Measurements from ENCODE around the gene KRTAP9-3.
"Not testable (repeated sequence)": the region's sequence is repeated elsewhere in the genome, so short reads cannot be mapped to it uniquely, and the experiment has no call there.

KRTAP9-3 gene

DNA sequence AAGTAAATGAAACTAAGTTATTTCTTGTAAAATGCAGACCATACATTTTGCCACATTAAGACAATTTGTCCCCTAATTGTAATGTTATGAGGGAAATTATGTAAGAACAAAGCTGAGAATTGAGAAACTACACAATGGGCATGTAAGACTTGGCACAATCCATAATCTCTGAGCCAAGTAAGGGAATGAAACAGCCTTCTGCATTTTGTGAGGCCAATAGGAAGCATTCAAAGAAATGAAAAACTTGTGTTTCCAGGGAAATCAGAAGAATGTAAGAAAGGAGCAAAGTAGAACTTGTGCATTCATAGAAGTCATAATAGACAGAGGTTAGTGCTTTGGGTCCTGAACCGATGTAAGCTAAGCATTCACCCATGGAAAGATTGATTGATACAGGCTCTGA, 19.0 kb downstream of the KRTAP9-3 start:
- DNase-seq = no peak

DNA sequence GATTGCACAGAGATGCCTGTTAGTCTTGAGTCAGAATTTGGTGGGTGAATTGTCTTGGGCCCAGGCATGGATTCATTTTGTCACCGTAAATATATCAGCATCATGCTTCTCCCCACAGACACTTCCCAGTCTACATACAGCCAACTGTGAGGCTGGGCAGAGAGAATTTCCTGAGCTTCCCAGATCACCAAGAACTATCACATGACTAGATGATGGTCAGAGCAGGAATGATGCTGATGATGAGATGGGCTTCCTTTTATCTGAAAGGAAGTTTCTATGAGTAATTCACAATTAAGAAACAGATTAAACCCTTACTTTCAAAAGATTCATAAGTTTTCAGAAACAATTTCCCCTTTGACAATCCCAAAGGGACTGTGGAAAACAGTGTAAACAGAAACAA, 22.6 kb downstream of the KRTAP9-3 start:
- no peak for DNase-seq

DNA sequence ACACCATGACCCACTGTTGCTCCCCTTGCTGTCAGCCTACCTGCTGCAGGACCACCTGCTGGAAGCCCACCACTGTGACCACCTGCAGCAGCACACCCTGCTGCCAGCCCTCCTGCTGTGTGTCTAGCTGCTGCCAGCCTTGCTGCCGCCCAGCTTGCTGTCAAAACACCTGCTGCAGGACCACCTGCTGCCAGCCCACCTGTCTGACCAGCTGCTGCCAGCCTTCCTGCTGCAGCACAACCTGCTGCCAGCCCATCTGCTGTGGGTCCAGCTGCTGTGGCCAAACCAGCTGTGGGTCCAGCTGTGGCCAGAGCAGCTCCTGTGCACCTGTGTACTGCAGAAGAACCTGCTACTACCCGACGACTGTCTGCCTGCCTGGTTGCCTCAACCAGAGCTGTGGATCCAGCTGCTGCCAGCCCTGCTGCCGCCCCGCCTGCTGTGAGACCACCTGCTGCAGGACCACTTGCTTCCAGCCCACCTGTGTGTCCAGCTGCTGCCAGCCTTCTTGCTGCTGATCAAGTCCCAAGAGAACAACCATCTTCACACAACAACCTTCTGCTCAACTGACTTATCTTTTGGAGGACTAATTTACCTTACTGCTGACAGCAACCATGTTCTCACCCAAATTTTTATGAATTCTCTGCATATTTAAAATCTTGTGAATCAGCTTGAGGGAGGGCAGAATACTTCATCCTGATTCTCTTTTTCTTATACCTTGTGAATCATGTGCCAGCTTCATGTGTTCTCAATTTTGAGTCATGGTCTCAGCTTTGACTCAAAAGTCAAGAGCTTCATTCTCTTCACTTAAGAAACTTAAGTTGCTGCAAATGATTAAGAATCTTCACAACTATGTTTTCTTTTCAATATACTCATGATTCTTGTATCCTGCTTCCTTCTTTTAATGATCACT, 23.4 kb downstream of the KRTAP9-3 start, which contains the start of gene KRTAP9-9:
Gene KRTAP9-9, plus strand, starts transcription at position 4 of the 910 bp plus-strand sequence.
- DNase-seq = not testable (repeated sequence)

DNA sequence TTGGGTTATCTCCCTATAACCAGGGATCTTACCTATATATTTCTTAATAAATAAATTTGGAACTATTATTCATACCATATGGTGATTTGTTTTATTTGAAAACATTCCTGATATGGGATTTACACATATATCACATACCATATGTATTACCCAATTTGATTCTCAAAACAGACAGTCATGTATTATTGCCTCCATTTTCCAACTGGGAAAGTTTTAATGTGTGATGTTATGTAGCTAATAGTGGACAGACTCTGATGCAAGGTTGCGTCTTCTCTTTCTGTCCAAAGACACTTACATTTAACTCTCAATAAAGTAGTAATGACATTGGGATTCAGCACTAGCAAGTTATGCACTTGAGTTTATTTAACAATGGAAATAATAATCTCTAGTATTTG, 24.0 kb downstream of the KRTAP9-3 start:
- no peak for DNase-seq

DNA sequence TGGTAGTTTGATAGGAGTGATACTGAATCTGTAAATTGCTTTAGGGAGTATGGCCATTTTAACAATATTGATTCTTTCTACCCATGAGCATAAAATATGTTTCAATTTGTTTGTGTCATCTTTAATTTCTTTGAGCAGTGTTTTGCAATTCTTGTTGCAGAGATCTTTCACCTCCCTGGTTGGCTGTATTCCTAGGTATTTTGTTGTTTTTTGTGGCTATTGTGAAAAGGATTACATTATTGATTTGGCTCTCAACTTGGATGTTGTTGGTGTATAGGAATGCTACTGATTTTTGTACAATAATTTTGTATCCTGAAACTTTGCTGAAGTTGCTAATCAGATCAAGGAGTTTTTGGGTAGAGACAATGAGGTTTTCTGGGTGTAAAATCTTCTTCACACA, 26.2 kb downstream of the KRTAP9-3 start:
- DNase-seq = no peak

DNA sequence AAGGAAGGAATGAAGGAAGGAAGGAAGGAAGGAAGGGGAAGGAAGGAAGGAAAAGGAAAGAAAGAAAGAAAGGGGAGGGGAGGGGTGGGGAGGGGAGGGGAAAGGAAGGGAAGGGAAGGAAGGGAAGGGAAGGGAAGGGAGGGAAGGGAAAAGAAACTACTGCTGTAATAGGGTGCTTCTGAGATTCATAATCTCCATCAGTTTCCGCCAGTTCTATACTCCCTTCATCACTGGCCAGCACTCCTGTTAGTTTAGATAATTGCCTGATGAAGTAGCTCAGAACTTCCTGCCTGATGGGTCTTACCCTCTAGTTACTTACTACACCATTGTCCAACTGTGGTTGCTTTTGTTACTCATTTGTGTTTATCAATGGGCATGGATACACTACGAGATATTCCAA, 31.0 kb downstream of the KRTAP9-3 start:
- no peak for DNase-seq

DNA sequence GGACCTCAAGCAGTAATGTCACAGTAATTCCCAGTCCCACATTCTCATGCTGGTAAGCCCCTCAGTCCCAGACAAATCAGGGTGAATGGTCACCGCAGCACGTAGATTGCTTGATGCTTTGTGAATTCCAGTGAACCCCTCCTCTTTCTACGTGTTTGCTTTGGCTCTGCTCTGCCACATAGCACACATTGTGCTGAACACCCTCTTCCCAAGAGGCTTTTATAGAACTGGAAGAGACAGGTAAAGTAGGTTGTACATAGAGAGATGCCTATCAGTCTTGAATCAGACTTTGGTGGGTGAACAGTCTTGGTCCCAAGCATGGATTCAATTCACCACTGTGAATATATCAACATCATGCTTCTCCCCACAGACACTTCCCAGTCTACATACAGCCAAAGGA, 32.4 kb downstream of the KRTAP9-3 start:
- no peak for DNase-seq

DNA sequence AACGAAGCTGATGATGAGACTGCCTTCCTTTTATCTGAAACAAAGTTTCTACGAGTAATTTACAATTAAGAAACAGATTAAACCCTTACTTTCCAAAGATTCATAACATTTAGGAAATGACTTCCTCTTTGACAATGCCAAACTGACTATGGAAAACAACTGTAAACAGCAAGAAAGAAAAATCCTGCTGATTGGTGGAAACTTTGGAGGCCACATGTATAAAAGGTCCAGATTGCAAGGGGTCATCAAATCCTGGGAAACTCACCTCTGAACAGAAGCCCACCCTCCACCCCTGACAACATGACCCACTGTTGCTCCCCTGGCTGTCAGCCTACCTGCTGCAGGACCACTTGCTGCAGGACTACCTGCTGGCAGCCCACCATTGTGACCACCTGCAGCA, 32.8 kb downstream of the KRTAP9-3 start, which contains the start of gene KRTAP9-6:
Gene KRTAP9-6, plus strand, starts transcription at position 301 of the 400 bp plus-strand sequence. Its CDS starts 0 bp downstream, at position 301.
- no peak for DNase-seq

DNA sequence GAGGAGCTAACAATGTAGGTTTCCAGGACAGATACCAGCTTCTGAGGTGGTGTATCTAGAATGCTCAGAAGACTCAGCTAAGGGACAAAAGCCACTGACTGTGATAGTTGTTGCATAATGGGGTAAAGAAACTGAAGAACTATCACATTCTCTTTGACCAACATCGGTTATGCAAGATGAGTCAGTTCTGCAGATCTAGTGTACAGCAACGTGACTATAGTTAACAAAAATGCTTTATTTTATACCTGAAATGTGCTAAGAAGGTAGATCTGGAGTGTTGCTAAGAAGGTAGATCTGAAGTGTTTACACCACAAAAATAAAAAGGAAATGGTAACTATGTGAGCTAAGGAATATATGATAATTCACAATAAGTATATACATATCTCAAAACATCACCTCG, 35.5 kb downstream of the KRTAP9-3 start:
- DNase-seq = no peak

DNA sequence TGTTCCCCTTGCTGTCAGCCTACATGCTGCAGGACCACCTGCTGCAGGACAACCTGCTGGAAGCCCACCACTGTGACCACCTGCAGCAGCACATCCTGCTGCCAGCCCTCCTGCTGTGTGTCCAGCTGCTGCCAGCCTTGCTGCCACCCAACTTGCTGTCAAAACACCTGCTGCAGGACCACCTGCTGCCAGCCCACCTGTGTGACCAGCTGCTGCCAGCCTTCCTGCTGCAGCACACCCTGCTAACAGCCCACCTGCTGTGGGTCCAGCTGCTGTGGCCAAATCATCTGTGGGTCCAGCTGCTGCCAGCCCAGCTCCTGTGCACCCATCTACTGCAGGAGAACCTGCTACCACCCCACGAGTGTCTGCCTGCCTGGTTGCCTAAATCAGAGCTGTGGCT, 39.1 kb downstream of the KRTAP9-3 start:
- DNase-seq = not testable (repeated sequence)

DNA sequence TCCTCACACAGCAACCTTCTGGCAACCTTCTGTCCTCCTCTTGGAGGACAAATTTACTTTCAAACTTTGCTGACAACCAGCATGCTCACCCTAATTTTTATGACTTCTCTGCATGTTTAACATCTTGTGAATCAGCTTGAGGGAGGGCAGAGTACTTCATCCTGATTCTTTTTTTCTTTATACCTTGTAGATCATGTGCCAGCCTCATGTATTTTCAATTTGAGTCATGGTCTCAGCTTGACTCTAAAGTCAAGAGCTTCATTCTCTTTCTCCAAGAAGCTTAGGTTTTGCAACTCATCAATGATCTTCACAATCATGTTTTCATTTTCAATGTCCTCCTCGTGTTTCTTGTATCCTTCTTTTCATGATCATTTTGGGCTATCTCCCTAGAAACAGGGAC, 39.6 kb downstream of the KRTAP9-3 start:
- no peak for DNase-seq

DNA sequence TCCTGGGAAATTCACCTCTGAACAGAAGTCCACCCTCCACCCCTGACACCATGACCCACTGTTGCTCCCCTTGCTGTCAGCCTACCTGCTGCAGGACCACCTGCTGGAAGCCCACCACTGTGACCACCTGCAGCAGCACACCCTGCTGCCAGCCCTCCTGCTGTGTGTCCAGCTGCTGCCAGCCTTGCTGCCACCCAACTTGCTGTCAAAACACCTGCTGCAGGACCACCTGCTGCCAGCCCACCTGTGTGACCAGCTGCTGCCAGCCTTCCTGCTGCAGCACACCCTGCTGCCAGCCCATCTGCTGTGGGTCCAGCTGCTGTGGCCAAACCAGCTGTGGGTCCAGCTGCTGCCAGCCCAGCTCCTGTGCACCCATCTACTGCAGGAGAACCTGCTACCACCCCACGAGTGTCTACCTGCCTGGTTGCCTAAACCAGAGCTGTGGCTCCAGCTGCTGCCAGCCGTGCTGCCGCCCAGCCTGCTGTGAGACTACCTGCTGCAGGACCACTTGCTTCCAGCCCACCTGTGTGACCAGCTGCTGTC, 43.5 kb downstream of the KRTAP9-3 start, which contains the start of gene KRTAP9-7:
Gene KRTAP9-7, plus strand, starts transcription at position 51 of the 543 bp plus-strand sequence. Its CDS starts 0 bp downstream, at position 51.
- DNase-seq = not testable (repeated sequence)

DNA sequence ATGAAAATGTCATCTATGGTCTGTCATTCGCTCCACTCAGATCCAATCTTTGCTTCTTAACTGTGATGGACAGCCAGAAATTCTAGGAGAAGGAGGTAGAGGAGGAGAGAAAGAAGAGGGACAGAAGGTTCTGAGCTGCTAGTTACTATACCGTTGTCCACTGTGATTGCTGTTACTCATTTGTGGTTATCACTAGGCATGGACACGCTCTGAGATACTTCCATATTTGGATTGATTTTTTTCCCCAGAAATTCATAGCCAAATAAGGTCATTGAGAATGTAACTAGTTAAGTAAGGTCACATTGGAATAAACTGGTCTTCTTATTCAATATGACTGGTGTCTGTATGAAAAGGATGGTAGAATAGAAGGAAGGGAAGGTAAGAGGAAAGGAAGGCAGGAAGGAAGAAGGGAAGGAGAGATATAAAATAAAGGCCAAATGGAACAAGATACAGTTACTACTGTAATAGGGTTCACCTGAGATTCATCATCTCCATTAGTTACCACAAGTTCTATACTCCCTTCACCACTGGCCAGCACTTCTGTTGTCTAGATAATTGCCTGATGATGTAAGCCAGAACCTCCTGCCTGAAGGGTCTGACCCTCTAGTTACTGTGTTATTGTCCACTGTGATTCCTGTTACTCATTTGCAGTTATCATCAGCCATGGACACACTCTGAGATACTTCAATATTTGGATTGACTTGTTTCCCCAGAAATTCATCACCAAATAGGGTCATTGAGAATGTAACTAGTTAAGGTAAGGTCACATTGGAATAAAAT, 46.1 kb downstream of the KRTAP9-3 start:
- no peak for DNase-seq
